LNCAP (cell line): ENCODE results near the gene TRIM27.

Experiments used
- TF ChIP-seq, protein P1 (sequence below): fragments of 450-650 bp; IDR thresholded peaks from 2 replicates; pipeline ENCODE4 v1.5.1; 2017; ENCODE audit warnings: mild to moderate bottlenecking

The TRIM27 gene

GRCh38 chr6:28922821-28923317 lies 916 bp downstream of the TRIM27 start:
- TF ChIP-seq, protein P1, sequence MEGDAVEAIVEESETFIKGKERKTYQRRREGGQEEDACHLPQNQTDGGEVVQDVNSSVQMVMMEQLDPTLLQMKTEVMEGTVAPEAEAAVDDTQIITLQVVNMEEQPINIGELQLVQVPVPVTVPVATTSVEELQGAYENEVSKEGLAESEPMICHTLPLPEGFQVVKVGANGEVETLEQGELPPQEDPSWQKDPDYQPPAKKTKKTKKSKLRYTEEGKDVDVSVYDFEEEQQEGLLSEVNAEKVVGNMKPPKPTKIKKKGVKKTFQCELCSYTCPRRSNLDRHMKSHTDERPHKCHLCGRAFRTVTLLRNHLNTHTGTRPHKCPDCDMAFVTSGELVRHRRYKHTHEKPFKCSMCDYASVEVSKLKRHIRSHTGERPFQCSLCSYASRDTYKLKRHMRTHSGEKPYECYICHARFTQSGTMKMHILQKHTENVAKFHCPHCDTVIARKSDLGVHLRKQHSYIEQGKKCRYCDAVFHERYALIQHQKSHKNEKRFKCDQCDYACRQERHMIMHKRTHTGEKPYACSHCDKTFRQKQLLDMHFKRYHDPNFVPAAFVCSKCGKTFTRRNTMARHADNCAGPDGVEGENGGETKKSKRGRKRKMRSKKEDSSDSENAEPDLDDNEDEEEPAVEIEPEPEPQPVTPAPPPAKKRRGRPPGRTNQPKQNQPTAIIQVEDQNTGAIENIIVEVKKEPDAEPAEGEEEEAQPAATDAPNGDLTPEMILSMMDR, result no peak

GRCh38 chr6:28922004-28922820 lies 1.6 kb downstream of the TRIM27 start:
- TF ChIP-seq, protein P1, result no peak

DNA sequence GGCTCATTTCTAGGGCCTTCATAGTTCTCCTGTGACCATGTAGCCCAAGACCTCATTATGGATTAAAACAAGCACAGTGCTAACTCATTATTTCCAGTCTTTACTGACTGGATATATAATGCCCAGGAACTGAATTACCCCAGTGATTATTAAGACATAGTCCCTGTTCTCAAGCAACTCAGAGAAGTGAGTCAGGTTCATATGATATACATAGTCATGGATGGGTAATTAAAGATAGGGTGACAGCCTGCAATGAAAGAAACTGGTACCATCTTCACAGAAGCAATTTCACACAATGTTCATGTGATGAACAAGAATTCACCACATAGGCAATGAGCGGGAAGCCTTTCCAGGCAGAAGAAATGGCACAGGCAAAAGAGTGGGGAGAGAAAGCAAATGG lies 3.5 kb downstream of the TRIM27 start:
- TF ChIP-seq, protein P1, result no peak

DNA sequence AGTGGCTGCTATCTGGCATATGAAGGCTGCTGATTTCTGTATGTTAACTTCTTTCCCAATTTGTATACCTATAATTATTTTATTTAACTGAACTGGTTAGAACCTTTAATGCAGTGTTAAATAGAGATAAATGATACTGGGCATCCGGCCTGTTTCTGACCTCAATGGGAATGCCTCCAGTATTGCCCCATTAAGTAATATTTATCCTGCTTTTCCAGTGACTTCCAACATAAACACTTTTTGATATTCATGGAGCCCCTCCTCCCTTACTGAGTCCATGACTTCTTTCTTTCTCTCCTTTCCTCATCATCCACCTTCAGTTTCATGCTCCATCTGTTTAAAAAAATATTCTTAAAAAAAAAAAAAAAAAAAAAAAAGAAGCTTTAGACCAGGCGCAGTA lies 8.8 kb downstream of the TRIM27 start:
- TF ChIP-seq, protein P1, result no peak

- TF ChIP-seq, protein P1, result no peak
These were observed 12.7 kb downstream of the TRIM27 start for GRCh38 chr6:28910901-28911690.

DNA sequence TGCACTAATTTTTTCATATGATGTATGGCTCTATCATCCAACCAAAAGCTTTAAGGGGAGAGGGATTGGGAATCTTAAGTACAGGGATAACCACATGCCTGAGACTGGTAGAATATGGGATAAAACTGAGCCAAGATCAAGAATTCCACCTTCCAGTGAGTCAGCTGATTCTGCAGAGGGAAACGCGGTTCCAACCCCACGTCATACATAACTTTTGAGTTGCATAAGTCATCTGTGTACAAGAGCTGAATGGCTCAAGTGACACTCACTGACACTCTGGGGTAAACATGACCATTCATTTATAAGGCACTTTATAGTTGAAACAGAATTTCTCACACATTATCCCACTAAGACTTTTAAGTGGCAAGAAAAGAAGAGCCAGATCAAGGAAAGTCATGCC lies 16.4 kb downstream of the TRIM27 start:
- TF ChIP-seq, protein P1, result no peak

DNA sequence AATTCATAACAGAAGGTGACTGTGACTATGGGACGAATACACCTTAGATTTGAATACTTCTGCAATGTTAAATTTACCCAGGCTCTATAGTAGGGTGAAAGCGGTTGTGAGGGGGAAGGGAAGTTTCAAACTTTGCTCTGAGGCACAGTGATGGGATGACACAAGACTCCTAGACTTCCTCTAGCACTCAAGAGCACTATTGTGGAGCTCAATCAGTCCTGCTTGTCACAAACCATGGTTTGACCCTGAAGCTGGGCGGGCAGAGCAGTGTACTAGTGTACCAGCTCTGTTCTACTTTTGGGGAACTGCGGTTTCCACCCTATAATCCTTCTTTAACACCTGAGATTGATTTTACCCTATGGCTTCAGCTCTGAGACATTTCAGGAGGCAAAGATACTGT lies 17.1 kb downstream of the TRIM27 start:
- TF ChIP-seq, protein P1, result no peak
